Transverse colon (tissue), 3 donors: ENCODE data around the gene DCLRE1B.

ENCODE experiments used
- POLR2A ChIP-seq: fragments of 450-650 bp; IDR thresholded peaks from one replicate; pipeline ENCODE4 v1.6.1; 2016; ENCODE audit warnings: antibody characterized with exemption, mild to moderate bottlenecking, moderate library complexity
- TF ChIP-seq, protein P1 (sequence below), 5 experiments: fragments of 200-600 bp in 3 of 5; fragments of 450-650 bp in 2 of 5; sonication (generic) in 3 of 5; IDR thresholded peaks; 1 replicate in 2 of 5; 2 replicates in 3 of 5; pipeline ENCODE4 v1.5.1; 2016 to 2017; ENCODE audit warnings: antibody characterized with exemption in 5 of 5, inconsistent platforms in 3 of 5, mild to moderate bottlenecking in 2 of 5, moderate library complexity in 1 of 5

DNA sequence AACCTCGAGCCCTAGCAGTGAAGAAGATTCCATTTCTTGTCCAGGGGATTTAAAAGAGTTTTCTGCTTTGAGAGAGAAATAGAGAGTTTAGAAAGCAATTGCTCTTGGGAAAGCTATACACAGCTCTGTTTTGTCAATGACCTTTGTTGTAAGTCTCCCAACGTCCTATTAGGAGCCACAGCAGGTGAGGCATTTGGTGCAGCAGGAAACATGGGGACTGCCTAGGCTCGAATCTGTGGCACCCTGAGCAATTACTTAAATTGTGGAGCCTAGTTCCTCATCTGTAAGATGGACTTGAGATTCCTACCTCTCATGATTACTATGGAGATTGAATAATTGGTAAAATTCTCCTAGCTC is 8.2 kb downstream of the DCLRE1B start:
- TF ChIP-seq POLR2A = no peak
- TF ChIP-seq, protein P1, sequence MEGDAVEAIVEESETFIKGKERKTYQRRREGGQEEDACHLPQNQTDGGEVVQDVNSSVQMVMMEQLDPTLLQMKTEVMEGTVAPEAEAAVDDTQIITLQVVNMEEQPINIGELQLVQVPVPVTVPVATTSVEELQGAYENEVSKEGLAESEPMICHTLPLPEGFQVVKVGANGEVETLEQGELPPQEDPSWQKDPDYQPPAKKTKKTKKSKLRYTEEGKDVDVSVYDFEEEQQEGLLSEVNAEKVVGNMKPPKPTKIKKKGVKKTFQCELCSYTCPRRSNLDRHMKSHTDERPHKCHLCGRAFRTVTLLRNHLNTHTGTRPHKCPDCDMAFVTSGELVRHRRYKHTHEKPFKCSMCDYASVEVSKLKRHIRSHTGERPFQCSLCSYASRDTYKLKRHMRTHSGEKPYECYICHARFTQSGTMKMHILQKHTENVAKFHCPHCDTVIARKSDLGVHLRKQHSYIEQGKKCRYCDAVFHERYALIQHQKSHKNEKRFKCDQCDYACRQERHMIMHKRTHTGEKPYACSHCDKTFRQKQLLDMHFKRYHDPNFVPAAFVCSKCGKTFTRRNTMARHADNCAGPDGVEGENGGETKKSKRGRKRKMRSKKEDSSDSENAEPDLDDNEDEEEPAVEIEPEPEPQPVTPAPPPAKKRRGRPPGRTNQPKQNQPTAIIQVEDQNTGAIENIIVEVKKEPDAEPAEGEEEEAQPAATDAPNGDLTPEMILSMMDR (IDR thresholded peaks at IDR 0.05) = no peak
